Suprapubic skin (tissue), 4 donors: ENCODE results near the gene SERTAD2. TPM values are rescaled to one million over a fixed set of nuclear protein-coding genes. Genes with fewer than 3 reads are reported as not detected.

Experiments used
- DNase-seq, 2 donors: peaks; one replicate each; pipeline ENCODE4 v3.0.0-alpha.2; 2019; ENCODE audit warnings: low spot score in 2 of 2
- H3K27ac ChIP-seq: fragments of 200-600 bp; sonication (generic); one replicate; pipeline ENCODE4 v1.5.1; 2019
- H3K27me3 ChIP-seq: fragments of 200-600 bp; sonication (generic); one replicate; pipeline ENCODE4 v1.5.1; 2019
- H3K36me3 ChIP-seq: fragments of 200-600 bp; sonication (generic); one replicate; pipeline ENCODE4 v1.5.1; 2019
- H3K4me1 ChIP-seq: fragments of 200-600 bp; sonication (generic); one replicate; pipeline ENCODE4 v1.5.1; 2019
- H3K4me3 ChIP-seq: fragments of 200-600 bp; sonication (generic); one replicate; pipeline ENCODE4 v1.5.1; 2019; ENCODE audit warnings: mild to moderate bottlenecking
- H3K9me3 ChIP-seq: fragments of 200-600 bp; sonication (generic); one replicate; pipeline ENCODE4 v1.5.1; 2019
- CTCF ChIP-seq, 2 donors: fragments of 200-600 bp in 1 of 2; fragments of 450-650 bp in 1 of 2; sonication (generic) in 1 of 2; IDR thresholded peaks; one replicate each; pipeline ENCODE4 v1.5.1; 2016 to 2019; ENCODE audit warnings: antibody characterized with exemption in 2 of 2, mild to moderate bottlenecking in 1 of 2, moderate library complexity in 1 of 2
- EP300 ChIP-seq: sonication (generic); formaldehyde crosslinking; IDR thresholded peaks from one replicate; pipeline ENCODE4 v1.6.1; 2017; ENCODE audit warnings: antibody characterized with exemption
- POLR2A ChIP-seq, 2 donors: fragments of 450-650 bp; IDR thresholded peaks; one replicate each; pipeline ENCODE4 v1.6.1; 2017; ENCODE audit warnings: antibody characterized with exemption in 2 of 2, mild to moderate bottlenecking in 2 of 2, moderate library complexity in 2 of 2
- POLR2AphosphoS5 ChIP-seq, 3 donors: sonication (generic); formaldehyde crosslinking; IDR thresholded peaks; one replicate each; pipeline ENCODE4 v1.6.1; 2017; ENCODE audit warnings: antibody characterized with exemption in 3 of 3
- WGBS: methylation state at CpG from one replicate; pipeline ENCODE4 v1.1.5; 2018; 5-methylcytosine and 5-hydroxymethylcytosine counted together
- total RNA-seq, 4 donors: library from RNA; depleted of rRNA; stranded (reverse); fragments of >200 nt; gene quantifications; one replicate each; pipeline ENCODE4 v1.1.0, GENCODE V29; 2016

The SERTAD2 gene
- total RNA-seq, 4 donors from 2014 or later = 23.7 to 36.4 (median 30.9) TPM

GRCh38 chr2:64605991-64606478 lies 47.7 kb downstream of the SERTAD2 start:
- no peaks in the 10 kb centered on the region for H3K27me3 ChIP-seq
- H3K4me3 ChIP-seq = no peak overlapping the region
- H3K36me3 ChIP-seq = no peaks in the 10 kb centered on the region
- WGBS = 74% methylated on average over 5 of the region's 5 CpGs
- peak overlapping the region; percentile 78 for H3K27ac ChIP-seq
- no peak for DNase-seq
- H3K4me1 ChIP-seq = peaks cover 56% of the 10 kb centered on the region
- H3K9me3 ChIP-seq = no peaks in the 10 kb centered on the region
- no peak for TF ChIP-seq CTCF (IDR thresholded peaks at IDR 0.05)
- TF ChIP-seq POLR2AphosphoS5 (IDR thresholded peaks at IDR 0.05) = no peak
- no peak for TF ChIP-seq EP300
- no peak for TF ChIP-seq POLR2A (IDR thresholded peaks at IDR 0.05)

- no peak for DNase-seq
- peaks cover 57% of the 10 kb centered on the region for H3K4me1 ChIP-seq
- peak overlapping the region; percentile 7 for H3K27ac ChIP-seq
- H3K36me3 ChIP-seq = no peaks in the 10 kb centered on the region
- H3K9me3 ChIP-seq = no peaks in the 10 kb centered on the region
- TF ChIP-seq CTCF (IDR thresholded peaks at IDR 0.05) = no peak
- no peak for TF ChIP-seq EP300
- no peak for TF ChIP-seq POLR2AphosphoS5 (IDR thresholded peaks at IDR 0.05)
- no peak for TF ChIP-seq POLR2A (IDR thresholded peaks at IDR 0.05)
- H3K4me3 ChIP-seq = no peak overlapping the region
- no peaks in the 10 kb centered on the region for H3K27me3 ChIP-seq
- 20% methylated on average over 6 of the region's 6 CpGs for whole genome bisulfite sequencing
Measured at GRCh38 chr2:64605026-64605471, 48.7 kb downstream of the SERTAD2 start.

- 91% methylated on average over 2 of the region's 2 CpGs for WGBS
Measured at GRCh38 chr2:64604155-64604554, 49.6 kb downstream of the SERTAD2 start.

GRCh38 chr2:64602436-64602835 lies 51.3 kb downstream of the SERTAD2 start:
- H3K9me3 ChIP-seq = no peaks in the 10 kb centered on the region
- no peaks in the 10 kb centered on the region for H3K36me3 ChIP-seq
- H3K27me3 ChIP-seq = no peaks in the 10 kb centered on the region
- TF ChIP-seq EP300 = no peak
- no peak for DNase-seq
- 98% methylated on average over 11 of the region's 11 CpGs for WGBS
- no peak overlapping the region for H3K27ac ChIP-seq
- H3K4me1 ChIP-seq = peaks cover 42% of the 10 kb centered on the region
- no peak overlapping the region for H3K4me3 ChIP-seq

More at GRCh38 chr2:64604155-64604554, 49.6 kb downstream of the SERTAD2 start:
- H3K36me3 ChIP-seq = no peaks in the 10 kb centered on the region
- TF ChIP-seq POLR2AphosphoS5 (IDR thresholded peaks at IDR 0.05) (no peak), POLR2A (IDR thresholded peaks at IDR 0.05) (no peak), EP300 (no peak), CTCF (IDR thresholded peaks at IDR 0.05) (no peak)
- H3K9me3 ChIP-seq = no peaks in the 10 kb centered on the region
- peaks cover 58% of the 10 kb centered on the region for H3K4me1 ChIP-seq
- no peaks in the 10 kb centered on the region for H3K27me3 ChIP-seq
- H3K27ac ChIP-seq = no peak overlapping the region
- DNase-seq = no peak
- no peak overlapping the region for H3K4me3 ChIP-seq

GRCh38 chr2:64601785-64602391 lies 51.8 kb downstream of the SERTAD2 start:
- TF ChIP-seq CTCF (IDR thresholded peaks at IDR 0.05) = no peak
- no peak for TF ChIP-seq POLR2A (IDR thresholded peaks at IDR 0.05)
- TF ChIP-seq EP300 = no peak
- TF ChIP-seq POLR2AphosphoS5 (IDR thresholded peaks at IDR 0.05) = no peak
- 72% methylated on average over 12 of the region's 12 CpGs for WGBS

More at GRCh38 chr2:64601785-64602391, 51.8 kb downstream of the SERTAD2 start:
- no peak for DNase-seq
- Histone ChIP-seq H3K9me3 (no peaks in the 10 kb centered on the region), H3K36me3 (no peaks in the 10 kb centered on the region), H3K4me1 (peaks cover 37% of the 10 kb centered on the region), H3K4me3 (no peak overlapping the region), H3K27me3 (no peaks in the 10 kb centered on the region), H3K27ac (no peak overlapping the region)
